Loucy (cell line): ENCODE measurements around the gene PTGR3.
A peak's percentile ranks its signal among the peaks of the same experiment; 100 is the strongest.

Experiments used
- H2AFZ ChIP-seq: fragments of 200-600 bp; sonication (generic); 2 replicates; pipeline ENCODE4 v1.6.0; 2016; ENCODE audit warnings: antibody characterized with exemption, mild to moderate bottlenecking, low read length, moderate library complexity
- H3F3A ChIP-seq: fragments of 200-600 bp; 2 replicates; pipeline ENCODE4 v1.6.0; 2016; ENCODE audit warnings: antibody characterized with exemption, low read depth, mild to moderate bottlenecking
- H3K27me3 ChIP-seq: fragments of 200-600 bp; sonication (generic); 2 replicates; pipeline ENCODE4 v1.6.1; 2014; ENCODE audit warnings: low read length, mild to moderate bottlenecking; ENCODE audit not compliant: insufficient read depth, poor library complexity, severe bottlenecking
- H3K36me3 ChIP-seq: fragments of 200-600 bp; sonication (generic); 2 replicates; pipeline ENCODE4 v1.6.1; 2016; ENCODE audit warnings: low read length; ENCODE audit not compliant: insufficient read depth
- H3K4me1 ChIP-seq: fragments of 200-600 bp; sonication (generic); 2 replicates; pipeline ENCODE4 v1.5.1; 2014; ENCODE audit warnings: low read length, mild to moderate bottlenecking; ENCODE audit not compliant: insufficient read depth, poor library complexity, severe bottlenecking
- H3K4me2 ChIP-seq: fragments of 200-600 bp; sonication (generic); 2 replicates; pipeline ENCODE4 v1.6.0; 2014; ENCODE audit warnings: antibody characterized with exemption, low read length, low read depth, mild to moderate bottlenecking; ENCODE audit not compliant: poor library complexity, severe bottlenecking
- H3K4me3 ChIP-seq: fragments of 200-600 bp; sonication (generic); 2 replicates; pipeline ENCODE4 v1.5.1; 2014; ENCODE audit warnings: low read length, mild to moderate bottlenecking, mixed read lengths; ENCODE audit not compliant: poor library complexity, severe bottlenecking
- H3K79me2 ChIP-seq: fragments of 200-600 bp; sonication (generic); 2 replicates; pipeline ENCODE4 v1.6.1; 2014; ENCODE audit warnings: low read length; ENCODE audit not compliant: insufficient read depth
- H3K9ac ChIP-seq: fragments of 200-600 bp; sonication (generic); 2 replicates; pipeline ENCODE4 v1.6.0; 2014; ENCODE audit warnings: mild to moderate bottlenecking, low read depth, low read length, moderate library complexity; ENCODE audit not compliant: poor library complexity, severe bottlenecking
- H3K9me2 ChIP-seq: fragments of 200-600 bp; sonication (generic); replicated peaks from 2 replicates; pipeline ENCODE4 v1.6.1; 2016; ENCODE audit warnings: low read depth, low read length, mixed read lengths
- H3K9me3 ChIP-seq: fragments of 200-600 bp; sonication (generic); 2 replicates; pipeline ENCODE4 v1.6.1; 2014; ENCODE audit warnings: mild to moderate bottlenecking, antibody characterized with exemption, low read length, low read depth; ENCODE audit not compliant: insufficient read depth
- H4K20me1 ChIP-seq: fragments of 200-600 bp; sonication (generic); 2 replicates; pipeline ENCODE4 v1.6.0; 2014; ENCODE audit warnings: antibody characterized with exemption, low read length, mild to moderate bottlenecking; ENCODE audit not compliant: insufficient read depth, poor library complexity, severe bottlenecking
- CTCF ChIP-seq: fragments of 200-600 bp; sonication (generic); conservative IDR thresholded peaks from 2 replicates; pipeline ENCODE4 v1.5.1; 2014; ENCODE audit warnings: mild to moderate bottlenecking, antibody characterized with exemption, low read length
- EZH2phosphoT487 ChIP-seq: fragments of 200-600 bp; IDR thresholded peaks from 2 replicates; pipeline ENCODE4 v1.6.1; 2018; ENCODE audit warnings: antibody characterized with exemption, mild to moderate bottlenecking, moderate library complexity, borderline replicate concordance

PTGR3 gene

GRCh38 chr18:75249672-75250470 lies 40.9 kb upstream of the PTGR3 start:
- Histone ChIP-seq H3K36me3 (no peaks in the 10 kb centered on the region), H3K9me3 (no peaks in the 10 kb centered on the region), H3K4me3 (no peak overlapping the region)

DNA sequence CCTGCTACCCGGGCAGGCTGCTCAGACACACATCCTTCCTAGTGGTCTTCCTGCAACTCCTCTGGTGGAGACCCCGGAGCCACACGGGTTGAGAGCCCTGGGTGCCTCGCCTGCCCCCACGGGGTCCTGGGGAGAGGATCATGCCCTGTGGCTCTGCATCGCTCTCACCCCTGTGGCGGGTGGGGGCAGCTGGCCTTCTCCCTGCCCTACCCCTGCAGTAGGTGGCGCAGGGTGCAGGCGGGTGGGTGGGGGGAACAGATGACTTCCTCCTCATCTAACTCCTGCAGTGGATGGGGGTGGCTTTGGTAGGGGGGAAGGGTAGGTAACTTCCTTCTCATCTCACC lies 40.2 kb upstream of the PTGR3 start:
- H3K4me2 ChIP-seq: peak overlapping the region; percentile 77

More at GRCh38 chr18:75249672-75250470, 40.9 kb upstream of the PTGR3 start:
- no peak overlapping the region for H2AFZ ChIP-seq
- H3K9me2 ChIP-seq: no peaks in the 10 kb centered on the region
- H3K4me2 ChIP-seq: no peak overlapping the region
- 0 out of 2 replicates have a peak, but pooled peaks cover 2% of the 10 kb centered on the region for H3F3A ChIP-seq
- H3K27me3 ChIP-seq: no peaks in the 10 kb centered on the region
- TF ChIP-seq CTCF (no peak), EZH2phosphoT487 (no peak)
- peaks cover 88% of the 10 kb centered on the region for H3K79me2 ChIP-seq
- H4K20me1 ChIP-seq: no peaks in the 10 kb centered on the region
- H3K4me1 ChIP-seq: peaks cover 34% of the 10 kb centered on the region
- no peak overlapping the region for H3K9ac ChIP-seq

GRCh38 chr18:75248426-75249174 lies 39.7 kb upstream of the PTGR3 start:
- Histone ChIP-seq H3K4me2 (peak overlapping the region; percentile 77), H3K9me3 (no peaks in the 10 kb centered on the region), H3K4me3 (peak overlapping the region; percentile 72), H3K9ac (peak overlapping the region; percentile 54), H3K27me3 (no peaks in the 10 kb centered on the region), H3K36me3 (no peaks in the 10 kb centered on the region), H3K79me2 (peaks cover 88% of the 10 kb centered on the region), H4K20me1 (no peaks in the 10 kb centered on the region), H3K9me2 (no peaks in the 10 kb centered on the region), H3F3A (0 out of 2 replicates have a peak, but pooled peaks cover 2% of the 10 kb centered on the region), H2AFZ (no peak overlapping the region), H3K4me1 (peaks cover 32% of the 10 kb centered on the region)
- TF ChIP-seq CTCF (no peak), EZH2phosphoT487 (no peak)

More for the DNA sequence above, 40.2 kb upstream of the PTGR3 start:
- Histone ChIP-seq H3K9ac (no peak overlapping the region), H4K20me1 (no peaks in the 10 kb centered on the region), H3K9me3 (no peaks in the 10 kb centered on the region), H2AFZ (no peak overlapping the region), H3K79me2 (peaks cover 88% of the 10 kb centered on the region), H3K27me3 (no peaks in the 10 kb centered on the region), H3K36me3 (no peaks in the 10 kb centered on the region), H3K4me1 (peaks cover 34% of the 10 kb centered on the region), H3K4me3 (no peak overlapping the region), H3K9me2 (no peaks in the 10 kb centered on the region), H3F3A (0 out of 2 replicates have a peak, but pooled peaks cover 2% of the 10 kb centered on the region)
- TF ChIP-seq EZH2phosphoT487 (no peak), CTCF (no peak)
